AG04450 (cell line): ENCODE data around the gene CDKAL1. TPM values are rescaled to one million over a fixed set of nuclear protein-coding genes. Genes with fewer than 3 reads are reported as not detected.

ENCODE experiments used
- CTCF ChIA-PET: fragments of 300-600, 350-600 bp; formaldehyde crosslinking; extraction: SDS; loops from one replicate; lab custom pipeline; 2022; ENCODE audit warnings: antibody characterized with exemption, inconsistent platforms; lab: Charles Lee
- POLR2A ChIA-PET: fragments of 350-600 bp; formaldehyde crosslinking; extraction: SDS; loops from one replicate; lab custom pipeline; 2021; ENCODE audit warnings: antibody characterized with exemption, inconsistent platforms; lab: Yijun Ruan, JAX
- DNase-seq: peaks from one replicate; pipeline ENCODE4 v3.0.0-alpha.2; 2011; ENCODE audit warnings: low read depth, low spot score
- H3K27ac ChIP-seq: one replicate; pipeline ENCODE4 v1.5.1; 2012; ENCODE audit warnings: low read depth, low read length, control low read depth
- H3K27me3 ChIP-seq: one replicate; pipeline ENCODE4 v1.6.0; 2012; ENCODE audit warnings: low read length; ENCODE audit not compliant: control insufficient read depth, insufficient read depth
- H3K4me3 ChIP-seq: 2 replicates; pipeline ENCODE4 v1.5.1; 2011; ENCODE audit warnings: mild to moderate bottlenecking, low read depth, low read length, control low read depth
- H3K9me3 ChIP-seq: 2 replicates; pipeline ENCODE4 v1.5.1; 2012; ENCODE audit warnings: low read length; ENCODE audit not compliant: control insufficient read depth, insufficient read depth
- CTCF ChIP-seq: IDR thresholded peaks from 2 replicates; pipeline ENCODE4 v1.5.1; 2011; ENCODE audit warnings: low read depth, low read length, control low read depth, inconsistent platforms
- polyA plus RNA-seq: library from polyadenylated mRNA; depleted of rRNA; stranded (reverse); fragments of >200 nt; gene quantifications from 2 replicates; pipeline ENCODE4 v1.2.3, GENCODE V29; 2011

Gene CDKAL1
- polyA plus RNA-seq, 1 experiment: 9.2 TPM

GRCh38 chr6:21219241-21219640 lies 685.0 kb downstream of the CDKAL1 start:
- DNase-seq: no peak
- Histone ChIP-seq H3K9me3 (peaks cover 6% of the 10 kb centered on the region), H3K4me3 (no peak overlapping the region), H3K27me3 (no peaks in the 10 kb centered on the region), H3K27ac (no peak overlapping the region)
- POLR2A ChIA-PET: no interaction called here
- no peak for TF ChIP-seq CTCF
- CTCF ChIA-PET: no interaction called here

DNA sequence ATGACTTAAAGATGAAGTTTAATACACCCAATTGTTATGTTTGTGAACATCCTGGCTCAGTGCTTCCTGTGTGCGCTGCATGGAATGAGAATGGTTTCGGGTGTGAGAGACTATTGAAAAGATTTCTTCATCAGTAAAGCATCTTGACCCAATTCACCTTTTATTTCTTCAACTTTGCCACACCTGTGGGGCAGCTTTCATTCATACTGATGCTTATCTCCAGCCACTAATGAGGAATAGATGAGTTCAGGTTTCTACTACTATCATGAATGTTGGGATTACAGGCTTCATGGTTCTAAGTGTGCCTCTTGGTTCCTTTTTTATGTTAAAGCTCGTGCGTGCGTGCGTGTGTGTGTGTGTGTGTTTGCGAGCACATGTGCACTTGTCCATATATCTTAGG lies 685.6 kb downstream of the CDKAL1 start:
- Histone ChIP-seq H3K9me3 (peaks cover 6% of the 10 kb centered on the region), H3K27ac (no peak overlapping the region), H3K4me3 (no peak overlapping the region), H3K27me3 (no peaks in the 10 kb centered on the region)
- CTCF ChIA-PET: no interaction called here
- POLR2A ChIA-PET: no interaction called here
- no peak for TF ChIP-seq CTCF
- no peak for DNase-seq

- ChIA-PET CTCF (no interaction called here), POLR2A (no interaction called here)
- no peak overlapping the region for H3K27ac ChIP-seq
- peaks cover 6% of the 10 kb centered on the region for H3K9me3 ChIP-seq
- DNase-seq: no peak
- no peaks in the 10 kb centered on the region for H3K27me3 ChIP-seq
- no peak for TF ChIP-seq CTCF
- no peak overlapping the region for H3K4me3 ChIP-seq
Measured at GRCh38 chr6:21220271-21220987, 686.2 kb downstream of the CDKAL1 start.

GRCh38 chr6:21222656-21223055 lies 688.4 kb downstream of the CDKAL1 start:
- DNase-seq: no peak
- H3K4me3 ChIP-seq: no peak overlapping the region
- no peak overlapping the region for H3K27ac ChIP-seq
- POLR2A ChIA-PET: interaction anchor here (0.5 kb wide), 1 partner anchor 662 kb away, joined by 7 read pairs; no protein-coding TSS in a partner anchor
- TF ChIP-seq CTCF: no peak
- H3K27me3 ChIP-seq: no peaks in the 10 kb centered on the region
- CTCF ChIA-PET: no interaction called here
- H3K9me3 ChIP-seq: peaks cover 6% of the 10 kb centered on the region

GRCh38 chr6:21225912-21226311 lies 691.7 kb downstream of the CDKAL1 start:
- no peak for TF ChIP-seq CTCF
- ChIA-PET CTCF (no interaction called here), POLR2A (no interaction called here)
- no peak overlapping the region for H3K27ac ChIP-seq
- no peak for DNase-seq
- no peaks in the 10 kb centered on the region for H3K27me3 ChIP-seq
- no peaks in the 10 kb centered on the region for H3K9me3 ChIP-seq
- no peak overlapping the region for H3K4me3 ChIP-seq
